ENCODE measurements around the gene DYSF. TPM values are rescaled to one million over a fixed set of nuclear protein-coding genes. Genes with fewer than 3 reads are reported as not detected.

The DYSF gene
- total RNA-seq, 4 donors from 2014 or later, result 10.3 to 14.9 (median 14.4) TPM

- no peak for TF ChIP-seq CTCF (IDR thresholded peaks at IDR 0.05)
- intact Hi-C loops (cut with DNase I), result no loop called here
- peak overlapping the region; percentile 15 to 36 (median 20) for H3K27ac ChIP-seq
- no peaks in the 10 kb centered on the region for H3K27me3 ChIP-seq
- H3K9me3 ChIP-seq, result no peaks in the 10 kb centered on the region
- no peak overlapping the region for H3K4me3 ChIP-seq (replicated peaks in 1 of 3)
- no peak for DNase-seq
- peaks cover 0 to 38% of the 10 kb centered on the region in 2 donors for H3K4me1 ChIP-seq
- H3K36me3 ChIP-seq, result no peaks in the 10 kb centered on the region
- 78 to 100% methylated on average over 1 to 4 of the region's 4 CpGs for WGBS, 2 donors
These were observed 262.8 kb downstream of the DYSF start for GRCh38 chr2:71715951-71716696.

GRCh38 chr2:71716697-71717624, 263.6 kb downstream of the DYSF start:
- TF ChIP-seq POLR2A (IDR thresholded peaks at IDR 0.05), result no peak
- no peak for TF ChIP-seq CTCF (IDR thresholded peaks at IDR 0.05)
- intact Hi-C loops (cut with DNase I), result no loop called here
- 70 to 75% methylated on average over 15 to 17 of the region's 17 CpGs for WGBS, 2 donors
- H3K36me3 ChIP-seq, result no peaks in the 10 kb centered on the region
- peaks cover 0 to 34% of the 10 kb centered on the region in 2 donors for H3K4me1 ChIP-seq
- H3K27ac ChIP-seq, result peak overlapping the region; percentile 15 to 61 (median 36)
- H3K27me3 ChIP-seq, result no peaks in the 10 kb centered on the region
- H3K9me3 ChIP-seq, result no peaks in the 10 kb centered on the region
- H3K4me3 ChIP-seq (replicated peaks in 1 of 3), result no peak overlapping the region
- peak; percentile 31 to 34 for DNase-seq

- intact Hi-C loops (cut with DNase I), result no loop called here
- no peak for TF ChIP-seq CTCF (IDR thresholded peaks at IDR 0.05)
- no peak for TF ChIP-seq POLR2A (IDR thresholded peaks at IDR 0.05)
These were observed 265.3 kb downstream of the DYSF start for GRCh38 chr2:71718686-71719085.

GRCh38 chr2:71719520-71720282, 266.3 kb downstream of the DYSF start:
- Histone ChIP-seq H3K9me3 (no peaks in the 10 kb centered on the region), H3K4me1 (peaks cover 0 to 34% of the 10 kb centered on the region in 2 donors), H3K27ac (peak overlapping the region in 2 of 3 donors; percentile 44 to 56), H3K36me3 (no peaks in the 10 kb centered on the region), H3K27me3 (no peaks in the 10 kb centered on the region), H3K4me3 (replicated peaks in 1 of 3) (no peak overlapping the region)
- 84 to 86% methylated on average over 4 to 5 of the region's 5 CpGs for WGBS, 2 donors
- DNase-seq, result no peak
- TF ChIP-seq POLR2A (IDR thresholded peaks at IDR 0.05) (no peak), CTCF (IDR thresholded peaks at IDR 0.05) (no peak)
- intact Hi-C loops (cut with DNase I), result no loop called here

More at GRCh38 chr2:71718686-71719085, 265.3 kb downstream of the DYSF start:
- Histone ChIP-seq H3K4me3 (replicated peaks in 1 of 3) (no peak overlapping the region), H3K36me3 (no peaks in the 10 kb centered on the region), H3K27me3 (no peaks in the 10 kb centered on the region), H3K4me1 (peaks cover 0 to 34% of the 10 kb centered on the region in 2 donors), H3K27ac (peak overlapping the region in 1 of 3 donors; percentile 5), H3K9me3 (no peaks in the 10 kb centered on the region)
- DNase-seq, result no peak
- WGBS, 2 donors, result 54 to 67% methylated on average over 1 of the region's 1 CpG
